Measurements from ENCODE around the gene ADAMTS17. TPM values are rescaled to one million over a fixed set of nuclear protein-coding genes. Genes with fewer than 3 reads are reported as not detected.
A peak's percentile ranks its signal among the peaks of the same experiment; 100 is the strongest.

ADAMTS17 gene
- total RNA-seq, 1 donor from 2014 or later, result 1.5 TPM

DNA sequence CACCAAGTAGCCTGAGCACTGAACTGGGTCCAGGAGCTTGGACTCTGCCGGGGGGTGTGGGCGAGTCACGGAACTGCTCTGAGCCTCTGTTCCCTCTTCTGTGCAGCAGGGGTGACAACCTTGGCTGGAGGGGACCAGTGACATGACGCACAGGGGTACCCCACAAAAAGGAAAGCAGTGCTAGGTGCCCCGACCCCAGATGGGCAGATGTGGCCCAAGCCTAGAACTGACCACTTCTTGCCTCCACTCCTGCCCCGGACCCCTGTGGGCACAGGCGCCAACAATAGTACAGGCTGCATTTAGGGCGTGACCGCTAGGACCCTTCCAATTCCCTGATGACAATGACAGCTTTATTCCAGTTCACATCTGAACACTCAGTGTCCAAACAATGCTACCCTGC, 352.7 kb downstream of the ADAMTS17 start:
- no peak for DNase-seq (ENCODE audit: extremely low spot score, unreplicated experiment)
- H3K36me3 Mint-ChIP-seq (ENCODE audit: unreplicated experiment), result no peaks in the 10 kb centered on the region
- no peak overlapping the region for H3K4me3 Mint-ChIP-seq (ENCODE audit: unreplicated experiment)
- H3K27ac Mint-ChIP-seq (ENCODE audit: unreplicated experiment), result no peak overlapping the region
- peaks cover 16% of the 10 kb centered on the region for H3K4me1 Mint-ChIP-seq (ENCODE audit: unreplicated experiment)
- peaks cover 4% of the 10 kb centered on the region for H3K9me3 Mint-ChIP-seq (ENCODE audit: unreplicated experiment)
- peaks cover 10% of the 10 kb centered on the region for H3K27me3 Mint-ChIP-seq (ENCODE audit: unreplicated experiment)
- TF ChIP-seq, protein P1, sequence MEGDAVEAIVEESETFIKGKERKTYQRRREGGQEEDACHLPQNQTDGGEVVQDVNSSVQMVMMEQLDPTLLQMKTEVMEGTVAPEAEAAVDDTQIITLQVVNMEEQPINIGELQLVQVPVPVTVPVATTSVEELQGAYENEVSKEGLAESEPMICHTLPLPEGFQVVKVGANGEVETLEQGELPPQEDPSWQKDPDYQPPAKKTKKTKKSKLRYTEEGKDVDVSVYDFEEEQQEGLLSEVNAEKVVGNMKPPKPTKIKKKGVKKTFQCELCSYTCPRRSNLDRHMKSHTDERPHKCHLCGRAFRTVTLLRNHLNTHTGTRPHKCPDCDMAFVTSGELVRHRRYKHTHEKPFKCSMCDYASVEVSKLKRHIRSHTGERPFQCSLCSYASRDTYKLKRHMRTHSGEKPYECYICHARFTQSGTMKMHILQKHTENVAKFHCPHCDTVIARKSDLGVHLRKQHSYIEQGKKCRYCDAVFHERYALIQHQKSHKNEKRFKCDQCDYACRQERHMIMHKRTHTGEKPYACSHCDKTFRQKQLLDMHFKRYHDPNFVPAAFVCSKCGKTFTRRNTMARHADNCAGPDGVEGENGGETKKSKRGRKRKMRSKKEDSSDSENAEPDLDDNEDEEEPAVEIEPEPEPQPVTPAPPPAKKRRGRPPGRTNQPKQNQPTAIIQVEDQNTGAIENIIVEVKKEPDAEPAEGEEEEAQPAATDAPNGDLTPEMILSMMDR (IDR thresholded peaks at IDR 0.05), result no peak

DNA sequence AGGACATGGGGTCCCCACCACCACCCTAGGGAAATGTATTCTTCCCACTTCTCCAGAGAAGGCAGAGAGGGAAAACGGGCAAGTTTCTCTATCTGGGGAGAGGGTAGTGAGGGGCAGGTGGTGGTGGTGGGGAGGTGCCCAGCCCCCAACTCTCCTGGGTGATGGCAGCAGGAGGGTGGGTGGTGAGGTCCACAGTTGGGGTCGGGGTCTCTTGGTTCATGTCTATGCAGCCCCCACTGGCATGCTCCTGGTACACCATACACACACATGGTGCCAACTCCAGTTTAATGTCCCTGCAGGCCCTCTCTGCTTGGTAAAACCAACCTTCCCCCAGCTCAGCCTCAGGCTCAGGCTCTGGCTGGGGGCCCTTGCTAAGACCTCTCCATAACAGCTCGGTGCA, 354.1 kb downstream of the ADAMTS17 start:
- H3K27ac Mint-ChIP-seq (ENCODE audit: unreplicated experiment), result no peak overlapping the region
- H3K4me3 Mint-ChIP-seq (ENCODE audit: unreplicated experiment), result no peak overlapping the region
- TF ChIP-seq, protein P1 (IDR thresholded peaks at IDR 0.05), result no peak
- H3K4me1 Mint-ChIP-seq (ENCODE audit: unreplicated experiment), result peaks cover 30% of the 10 kb centered on the region
- DNase-seq (ENCODE audit: extremely low spot score, unreplicated experiment), result no peak
- H3K27me3 Mint-ChIP-seq (ENCODE audit: unreplicated experiment), result peaks cover 10% of the 10 kb centered on the region
- H3K9me3 Mint-ChIP-seq (ENCODE audit: unreplicated experiment), result peaks cover 4% of the 10 kb centered on the region
- H3K36me3 Mint-ChIP-seq (ENCODE audit: unreplicated experiment), result no peaks in the 10 kb centered on the region

DNA sequence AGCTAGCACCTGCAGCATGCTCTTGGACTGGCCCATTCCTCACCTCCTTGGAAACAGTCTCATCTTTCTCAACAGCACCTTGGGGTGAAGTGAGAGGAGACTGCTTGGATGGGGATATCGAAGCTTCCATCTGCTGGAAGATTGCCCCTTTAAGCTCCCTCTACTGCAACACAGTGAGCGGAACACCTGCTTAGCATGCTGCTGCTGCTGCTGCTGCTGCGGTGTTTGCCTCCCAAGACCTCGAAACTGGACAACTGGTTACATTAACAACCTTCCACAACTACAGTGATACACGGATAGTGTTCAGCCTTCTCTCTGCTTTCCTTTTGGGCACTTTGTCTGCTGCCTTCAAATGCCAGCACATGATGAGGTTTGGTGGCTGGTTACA, 354.7 kb downstream of the ADAMTS17 start:
- H3K27me3 Mint-ChIP-seq (ENCODE audit: unreplicated experiment), result peaks cover 10% of the 10 kb centered on the region
- H3K27ac Mint-ChIP-seq (ENCODE audit: unreplicated experiment), result no peak overlapping the region
- DNase-seq (ENCODE audit: extremely low spot score, unreplicated experiment), result no peak
- no peaks in the 10 kb centered on the region for H3K36me3 Mint-ChIP-seq (ENCODE audit: unreplicated experiment)
- TF ChIP-seq, protein P1 (IDR thresholded peaks at IDR 0.05), result no peak
- H3K4me1 Mint-ChIP-seq (ENCODE audit: unreplicated experiment), result peaks cover 34% of the 10 kb centered on the region
- peaks cover 4% of the 10 kb centered on the region for H3K9me3 Mint-ChIP-seq (ENCODE audit: unreplicated experiment)
- H3K4me3 Mint-ChIP-seq (ENCODE audit: unreplicated experiment), result no peak overlapping the region

DNA sequence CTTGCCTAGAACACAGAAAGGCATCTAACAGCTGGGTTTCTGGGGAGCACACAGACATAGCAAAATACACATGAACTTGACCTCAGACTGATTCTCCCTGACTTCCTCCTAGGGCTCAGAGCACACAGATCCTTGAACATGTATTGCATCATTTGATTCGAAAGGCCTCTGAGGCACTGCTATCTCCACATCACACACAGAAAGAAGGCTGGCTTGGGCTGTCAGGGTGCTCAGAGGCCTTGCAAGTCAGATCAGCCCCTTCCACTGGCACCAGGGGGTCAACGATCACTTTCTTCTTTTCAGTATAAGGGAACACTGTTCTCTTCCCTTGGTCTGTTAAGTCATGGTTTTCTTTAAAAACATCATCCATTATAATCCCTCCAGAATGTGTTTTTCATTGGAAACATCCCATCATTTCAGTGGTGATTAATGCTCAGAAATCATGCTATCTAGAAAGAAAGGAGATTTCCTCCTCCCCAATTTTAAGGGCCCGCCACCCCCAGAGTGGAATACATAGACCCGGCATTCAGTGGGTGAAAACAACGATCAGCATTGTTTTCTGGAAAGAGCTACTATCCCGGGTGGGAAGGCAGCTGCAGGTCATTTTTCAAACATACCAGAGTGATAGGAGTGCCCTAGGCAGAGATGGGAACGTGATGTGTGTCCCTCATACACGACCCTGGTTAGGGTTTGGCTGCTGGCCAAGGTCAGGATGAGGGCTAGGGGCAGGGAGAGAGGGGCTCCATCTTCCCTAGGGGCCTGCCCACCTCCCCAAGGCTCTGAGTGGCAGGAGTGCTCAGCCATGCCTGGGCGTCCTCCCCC, 355.3 kb downstream of the ADAMTS17 start:
- TF ChIP-seq, protein P1 (IDR thresholded peaks at IDR 0.05), result no peak
- H3K27ac Mint-ChIP-seq (ENCODE audit: unreplicated experiment), result peak overlapping the region; percentile 37
- H3K4me3 Mint-ChIP-seq (ENCODE audit: unreplicated experiment), result no peak overlapping the region
- no peak for DNase-seq (ENCODE audit: extremely low spot score, unreplicated experiment)
- peaks cover 10% of the 10 kb centered on the region for H3K27me3 Mint-ChIP-seq (ENCODE audit: unreplicated experiment)
- peaks cover 34% of the 10 kb centered on the region for H3K4me1 Mint-ChIP-seq (ENCODE audit: unreplicated experiment)
- H3K36me3 Mint-ChIP-seq (ENCODE audit: unreplicated experiment), result no peaks in the 10 kb centered on the region
- peaks cover 4% of the 10 kb centered on the region for H3K9me3 Mint-ChIP-seq (ENCODE audit: unreplicated experiment)

DNA sequence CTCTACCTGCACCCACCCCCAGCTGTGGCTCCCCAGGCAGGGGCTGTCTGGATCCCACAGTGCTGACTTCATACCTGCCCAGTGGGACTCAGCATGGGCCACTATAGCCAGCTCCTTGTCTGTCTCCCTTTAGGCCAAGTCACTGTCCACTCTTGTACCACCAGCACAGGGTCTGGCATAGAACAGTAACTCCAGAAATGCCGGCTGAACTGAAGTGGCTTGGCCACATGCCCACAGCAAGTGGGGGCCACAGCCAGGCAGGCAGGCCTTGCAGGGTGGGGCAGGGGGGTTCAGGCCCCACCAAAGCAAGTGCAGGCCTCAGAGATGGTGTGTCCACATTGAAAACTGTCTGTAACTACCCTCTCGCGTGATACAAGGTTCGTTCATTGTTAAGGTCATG, 355.9 kb downstream of the ADAMTS17 start:
- peaks cover 39% of the 10 kb centered on the region for H3K4me1 Mint-ChIP-seq (ENCODE audit: unreplicated experiment)
- no peaks in the 10 kb centered on the region for H3K36me3 Mint-ChIP-seq (ENCODE audit: unreplicated experiment)
- TF ChIP-seq, protein P1 (IDR thresholded peaks at IDR 0.05), result no peak
- H3K27ac Mint-ChIP-seq (ENCODE audit: unreplicated experiment), result peak overlapping the region; percentile 37
- H3K27me3 Mint-ChIP-seq (ENCODE audit: unreplicated experiment), result peaks cover 5% of the 10 kb centered on the region
- H3K4me3 Mint-ChIP-seq (ENCODE audit: unreplicated experiment), result no peak overlapping the region
- peaks cover 4% of the 10 kb centered on the region for H3K9me3 Mint-ChIP-seq (ENCODE audit: unreplicated experiment)
- DNase-seq (ENCODE audit: extremely low spot score, unreplicated experiment), result no peak

Measured in osteocyte (in vitro differentiated cells).